SU-DHL-6 (cell line): Measurements from ENCODE around the gene MT1X.

Experiments used
- H2AFZ ChIP-seq: fragments of 200-600 bp; sonication (generic); 2 replicates; pipeline ENCODE4 v1.6.1; 2014; ENCODE audit warnings: low read depth, mild to moderate bottlenecking, moderate library complexity, mixed read lengths, antibody characterized with exemption, low read length; ENCODE audit not compliant: severe bottlenecking
- H3F3A ChIP-seq: fragments of 200-600 bp; shearing (Covaris generic); 2 replicates; pipeline ENCODE4 v1.6.0; 2016; ENCODE audit warnings: antibody characterized with exemption, mild to moderate bottlenecking; ENCODE audit not compliant: insufficient read depth
- H3K27ac ChIP-seq: fragments of 200-600 bp; sonication (generic); 2 replicates; pipeline ENCODE4 v1.5.1; 2016; ENCODE audit warnings: low read depth, mild to moderate bottlenecking, low read length, moderate library complexity, mixed read lengths
- H3K27me3 ChIP-seq: fragments of 200-600 bp; sonication (generic), shearing (Covaris generic); 2 replicates; pipeline ENCODE4 v1.6.0; 2014; ENCODE audit warnings: mild to moderate bottlenecking, low read length
- H3K36me3 ChIP-seq: fragments of 200-600 bp; sonication (generic); 2 replicates; pipeline ENCODE4 v1.6.1; 2014; ENCODE audit warnings: mild to moderate bottlenecking, low read length, mixed read lengths
- H3K4me2 ChIP-seq: fragments of 300-600, 200-600 bp; shearing (Covaris generic), sonication (generic); 2 replicates; pipeline ENCODE4 v1.6.0; 2014; ENCODE audit warnings: low read length, low read depth, mild to moderate bottlenecking; ENCODE audit not compliant: poor library complexity, severe bottlenecking
- H3K4me3 ChIP-seq: fragments of 200-600 bp; sonication (generic); 2 replicates; pipeline ENCODE4 v1.5.1; 2014; ENCODE audit warnings: antibody characterized with exemption, low read length, mild to moderate bottlenecking, mixed read lengths; ENCODE audit not compliant: insufficient read depth, poor library complexity, severe bottlenecking
- H3K79me2 ChIP-seq: fragments of 200-600 bp; sonication (generic); 2 replicates; pipeline ENCODE4 v1.6.1; 2014; ENCODE audit warnings: mild to moderate bottlenecking, low read length, moderate library complexity; ENCODE audit not compliant: insufficient read depth
- H3K9ac ChIP-seq: fragments of 200-600 bp; sonication (generic); 2 replicates; pipeline ENCODE4 v1.7.0; 2014; ENCODE audit warnings: mild to moderate bottlenecking, low read length
- H3K9me2 ChIP-seq: fragments of 200-600 bp; sonication (generic); replicated peaks from 2 replicates; pipeline ENCODE4 v1.6.1; 2014; ENCODE audit warnings: low read length; ENCODE audit not compliant: insufficient read depth
- H3K9me3 ChIP-seq: fragments of 200-600 bp; sonication (generic); 2 replicates; pipeline ENCODE4 v1.6.1; 2014; ENCODE audit warnings: low read length, mixed read lengths; ENCODE audit not compliant: insufficient read depth
- H4K20me1 ChIP-seq: fragments of 200-600 bp; sonication (generic); 2 replicates; pipeline ENCODE4 v1.6.1; 2014; ENCODE audit warnings: low read depth, mild to moderate bottlenecking, antibody characterized with exemption, low read length, moderate library complexity, mixed read lengths
- CTCF ChIP-seq: fragments of 200-600 bp; sonication (generic); IDR thresholded peaks from one replicate; pipeline ENCODE4 v1.5.1; 2017; ENCODE audit warnings: antibody characterized with exemption, mild to moderate bottlenecking, low read length, moderate library complexity; ENCODE audit not compliant: insufficient read depth, poor library complexity, severe bottlenecking
- EZH2phosphoT487 ChIP-seq: fragments of 200-600 bp; sonication (generic), shearing (Covaris generic); conservative IDR thresholded peaks from 2 replicates; pipeline ENCODE4 v1.6.1; 2018; ENCODE audit warnings: mild to moderate bottlenecking, antibody characterized with exemption, low read length, moderate library complexity, mixed read lengths

The MT1X gene

GRCh38 chr16:56637814-56638750 is 44.2 kb upstream of the MT1X start, which contains the start of gene MT1A:
Gene MT1A (plus strand): TSS chr16:56638666. CDS start chr16:56638739, 73 bp downstream.
- no peak within 1 kb of the TSS for H3K4me3 ChIP-seq
- no peaks in the 10 kb centered on the region for H3K36me3 ChIP-seq
- no peak within 1 kb of the TSS for H2AFZ ChIP-seq
- H3K4me2 ChIP-seq = no peak within 1 kb of the TSS
- H3K9me3 ChIP-seq = no peaks in the 10 kb centered on the region
- H3K27ac ChIP-seq = no peak within 1 kb of the TSS
- no peaks in the 10 kb centered on the region for H3K9me2 ChIP-seq
- H3K9ac ChIP-seq = no peak within 1 kb of the TSS
- no peaks in the 10 kb centered on the region for H3F3A ChIP-seq
- H3K79me2 ChIP-seq = no peaks in the 10 kb centered on the region
- TF ChIP-seq EZH2phosphoT487 (no peak), CTCF (no peak)
- H3K27me3 ChIP-seq = no peaks in the 10 kb centered on the region
- no peaks in the 10 kb centered on the region for H4K20me1 ChIP-seq

- Histone ChIP-seq H3K9me3 (no peaks in the 10 kb centered on the region), H3K27ac (no peak overlapping the region), H3K27me3 (no peaks in the 10 kb centered on the region), H3K4me3 (no peak overlapping the region), H3K9ac (no peak overlapping the region), H3F3A (no peaks in the 10 kb centered on the region), H3K4me2 (no peak overlapping the region), H3K79me2 (no peaks in the 10 kb centered on the region), H2AFZ (no peak overlapping the region), H3K9me2 (no peaks in the 10 kb centered on the region), H3K36me3 (no peaks in the 10 kb centered on the region), H4K20me1 (no peaks in the 10 kb centered on the region)
- TF ChIP-seq EZH2phosphoT487 (no peak), CTCF (no peak)
Measured at GRCh38 chr16:56639045-56639444, 43.2 kb upstream of the MT1X start.

GRCh38 chr16:56640076-56640475 is 42.2 kb upstream of the MT1X start:
- no peaks in the 10 kb centered on the region for H3K27me3 ChIP-seq

More at GRCh38 chr16:56640076-56640475, 42.2 kb upstream of the MT1X start:
- no peaks in the 10 kb centered on the region for H3K79me2 ChIP-seq
- no peak overlapping the region for H3K27ac ChIP-seq
- no peaks in the 10 kb centered on the region for H3K9me2 ChIP-seq
- H3K9ac ChIP-seq = no peak overlapping the region
- H4K20me1 ChIP-seq = no peaks in the 10 kb centered on the region
- H3K9me3 ChIP-seq = no peaks in the 10 kb centered on the region
- TF ChIP-seq EZH2phosphoT487 = no peak
- TF ChIP-seq CTCF = no peak
- no peak overlapping the region for H2AFZ ChIP-seq
- no peak overlapping the region for H3K4me3 ChIP-seq
- H3K4me2 ChIP-seq = no peak overlapping the region
- no peaks in the 10 kb centered on the region for H3F3A ChIP-seq
- H3K36me3 ChIP-seq = no peaks in the 10 kb centered on the region
